H9 (cell line): ENCODE data around the gene SLC12A5. TPM values are rescaled to one million over a fixed set of nuclear protein-coding genes. Genes with fewer than 3 reads are reported as not detected.

Experiments used
- DNase-seq: peaks from one replicate; pipeline ENCODE4 v3.0.0-alpha.2; 2017
- H2AFZ ChIP-seq: one replicate; pipeline ENCODE4 v1.6.1; 2013; ENCODE audit warnings: mild to moderate bottlenecking, low read length, control low read depth, moderate library complexity
- H2AK5ac ChIP-seq: 2 replicates; pipeline ENCODE4 v1.6.1; 2013; ENCODE audit warnings: low read length, control low read depth, mixed read lengths; ENCODE audit not compliant: insufficient read length
- H2BK120ac ChIP-seq: one replicate; pipeline ENCODE4 v1.6.1; 2013; ENCODE audit warnings: low read depth, mild to moderate bottlenecking, low read length, control low read depth, inconsistent platforms; ENCODE audit not compliant: poor library complexity, severe bottlenecking
- H2BK12ac ChIP-seq: 2 replicates; pipeline ENCODE4 v1.6.1; 2013; ENCODE audit warnings: low read length, control low read depth, mixed read lengths, low read depth; ENCODE audit not compliant: insufficient read length
- H2BK15ac ChIP-seq: 2 replicates; pipeline ENCODE4 v1.6.1; 2013; ENCODE audit warnings: low read depth, low read length, control low read depth
- H2BK20ac ChIP-seq: one replicate; pipeline ENCODE4 v1.6.1; 2013; ENCODE audit warnings: low read depth, mild to moderate bottlenecking, low read length, control low read depth, inconsistent platforms; ENCODE audit not compliant: poor library complexity, severe bottlenecking
- H2BK5ac ChIP-seq: 2 replicates; pipeline ENCODE4 v1.6.1; 2013; ENCODE audit warnings: low read length, control low read depth, mixed read lengths; ENCODE audit not compliant: insufficient read length
- H3K14ac ChIP-seq: 2 replicates; pipeline ENCODE4 v1.6.1; 2013; ENCODE audit warnings: low read length, control low read depth; ENCODE audit not compliant: insufficient read depth
- H3K18ac ChIP-seq: 2 replicates; pipeline ENCODE4 v1.6.1; 2013; ENCODE audit warnings: low read depth, mild to moderate bottlenecking, mixed read lengths, low read length, control low read depth; ENCODE audit not compliant: insufficient read length
- H3K23ac ChIP-seq: 2 replicates; pipeline ENCODE4 v1.6.1; 2013; ENCODE audit warnings: low read length, control low read depth, mixed read lengths, low read depth; ENCODE audit not compliant: insufficient read length
- H3K23me2 ChIP-seq: 2 replicates; pipeline ENCODE4 v1.6.1; 2013; ENCODE audit warnings: low read depth, mild to moderate bottlenecking, mixed read lengths, low read length, control low read depth; ENCODE audit not compliant: insufficient read length, poor library complexity, severe bottlenecking
- H3K27ac ChIP-seq: 2 replicates; pipeline ENCODE4 v1.5.1; 2013; ENCODE audit warnings: low read length, control low read depth, mixed read lengths, low read depth; ENCODE audit not compliant: insufficient read length
- H3K27me3 ChIP-seq: 2 replicates; pipeline ENCODE4 v1.6.1; 2013; ENCODE audit warnings: low read length, control low read depth, inconsistent platforms; ENCODE audit not compliant: insufficient read depth
- H3K4ac ChIP-seq: 2 replicates; pipeline ENCODE4 v1.6.1; 2013; ENCODE audit warnings: low read depth, mild to moderate bottlenecking, control low read depth, inconsistent platforms, low read length, moderate library complexity
- H3K4me1 ChIP-seq: 2 replicates; pipeline ENCODE4 v1.6.1; 2013; ENCODE audit warnings: low read length, control low read depth, inconsistent platforms; ENCODE audit not compliant: insufficient read depth
- H3K4me2 ChIP-seq: 2 replicates; pipeline ENCODE4 v1.6.1; 2013; ENCODE audit warnings: low read length, control low read depth, mixed read lengths; ENCODE audit not compliant: insufficient read length, insufficient read depth
- H3K56ac ChIP-seq: 2 replicates; pipeline ENCODE4 v1.6.1; 2013; ENCODE audit warnings: low read depth, mild to moderate bottlenecking, mixed read lengths, low read length, control low read depth; ENCODE audit not compliant: insufficient read length
- H3K79me1 ChIP-seq: 2 replicates; pipeline ENCODE4 v1.6.1; 2013; ENCODE audit warnings: low read depth, mild to moderate bottlenecking, moderate library complexity, low read length, control low read depth, inconsistent platforms; ENCODE audit not compliant: insufficient read depth, poor library complexity, severe bottlenecking
- H3K79me2 ChIP-seq: 2 replicates; pipeline ENCODE4 v1.6.1; 2013; ENCODE audit warnings: low read length, control low read depth, inconsistent platforms; ENCODE audit not compliant: insufficient read depth
- H3K9ac ChIP-seq: 2 replicates; pipeline ENCODE4 v1.6.1; 2013; ENCODE audit warnings: low read length, control low read depth, mixed read lengths; ENCODE audit not compliant: insufficient read length; ENCODE audit errors: extremely low read depth
- H3K9me3 ChIP-seq: one replicate; pipeline ENCODE4 v1.6.1; 2013; ENCODE audit warnings: low read depth, low read length, inconsistent platforms; ENCODE audit not compliant: control insufficient read depth
- H3T11ph ChIP-seq: one replicate; pipeline ENCODE4 v1.6.1; 2013; ENCODE audit warnings: mild to moderate bottlenecking, low read length, control low read depth, inconsistent platforms
- H4K20me1 ChIP-seq: one replicate; pipeline ENCODE4 v1.6.1; 2013; ENCODE audit not compliant: control insufficient read depth, insufficient read length, insufficient read depth
- H4K5ac ChIP-seq: 2 replicates; pipeline ENCODE4 v1.6.1; 2013; ENCODE audit warnings: low read depth, mild to moderate bottlenecking, mixed read lengths, low read length, control low read depth; ENCODE audit not compliant: insufficient read length
- H4K8ac ChIP-seq: replicated peaks from 2 replicates; pipeline ENCODE4 v1.6.1; 2013; ENCODE audit warnings: low read length, control low read depth, mixed read lengths, low read depth; ENCODE audit not compliant: insufficient read length
- H4K91ac ChIP-seq: 2 replicates; pipeline ENCODE4 v1.6.1; 2013; ENCODE audit warnings: low read depth, mild to moderate bottlenecking, moderate library complexity, mixed read lengths, low read length, control low read depth; ENCODE audit not compliant: insufficient read length
- H3K27ac Mint-ChIP-seq, 3 experiments: 2 replicates in 2 of 3; 3 replicates in 1 of 3; pipeline ENCODE4 v1.8.0; 2020 to 2021; ENCODE audit warnings: mixed read lengths in 3 of 3, mild to moderate bottlenecking in 1 of 3, moderate library complexity in 1 of 3
- H3K27me3 Mint-ChIP-seq: 2 replicates; pipeline ENCODE4 v1.8.0; 2021; ENCODE audit warnings: low read depth, mild to moderate bottlenecking, moderate library complexity, mixed read lengths
- H3K36me3 Mint-ChIP-seq, 3 experiments: 2 replicates in 2 of 3; 3 replicates in 1 of 3; pipeline ENCODE4 v1.8.0; 2020 to 2021; ENCODE audit warnings: low read depth in 3 of 3, mixed read lengths in 3 of 3; ENCODE audit not compliant: insufficient read depth in 1 of 3
- H3K4me1 Mint-ChIP-seq, 2 experiments: 2 replicates each; pipeline ENCODE4 v1.8.0; 2020; ENCODE audit warnings: mixed read lengths in 2 of 2
- H3K4me3 Mint-ChIP-seq, 2 experiments: 2 replicates in 1 of 2; 3 replicates in 1 of 2; pipeline ENCODE4 v1.8.0; 2020 to 2021; ENCODE audit warnings: mild to moderate bottlenecking in 2 of 2, mixed read lengths in 2 of 2, moderate library complexity in 1 of 2
- H3K9me3 Mint-ChIP-seq, 2 experiments: 2 replicates in 1 of 2; 3 replicates in 1 of 2; pipeline ENCODE4 v1.8.0; 2020; ENCODE audit warnings: mild to moderate bottlenecking in 2 of 2, mixed read lengths in 2 of 2, moderate library complexity in 1 of 2
- WGBS: extraction: QIAGEN DNeasy Blood & Tissue Kit; methylation state at CpG from one replicate; pipeline ENCODE4 v1.1.7; 2013; ENCODE audit warnings: missing lambda C conversion rate, low lambda C conversion rate, mixed read lengths; ENCODE audit not compliant: insufficient read length; ENCODE audit errors: extremely low coverage; 5-methylcytosine and 5-hydroxymethylcytosine counted together
- total RNA-seq: library from RNA; stranded (reverse); gene quantifications from 2 replicates; pipeline ENCODE4 v1.2.1, GENCODE V29; 2021
- TF ChIP-seq, protein P1 (sequence below): fragments of 200-600 bp; sonication (generic); conservative IDR thresholded peaks from 3 replicates; pipeline ENCODE4 v1.8.0; 2021; ENCODE audit warnings: antibody characterized with exemption, mild to moderate bottlenecking

The SLC12A5 gene
- total RNA-seq, 1 experiment from 2014 or later, result 8.7 TPM

DNA sequence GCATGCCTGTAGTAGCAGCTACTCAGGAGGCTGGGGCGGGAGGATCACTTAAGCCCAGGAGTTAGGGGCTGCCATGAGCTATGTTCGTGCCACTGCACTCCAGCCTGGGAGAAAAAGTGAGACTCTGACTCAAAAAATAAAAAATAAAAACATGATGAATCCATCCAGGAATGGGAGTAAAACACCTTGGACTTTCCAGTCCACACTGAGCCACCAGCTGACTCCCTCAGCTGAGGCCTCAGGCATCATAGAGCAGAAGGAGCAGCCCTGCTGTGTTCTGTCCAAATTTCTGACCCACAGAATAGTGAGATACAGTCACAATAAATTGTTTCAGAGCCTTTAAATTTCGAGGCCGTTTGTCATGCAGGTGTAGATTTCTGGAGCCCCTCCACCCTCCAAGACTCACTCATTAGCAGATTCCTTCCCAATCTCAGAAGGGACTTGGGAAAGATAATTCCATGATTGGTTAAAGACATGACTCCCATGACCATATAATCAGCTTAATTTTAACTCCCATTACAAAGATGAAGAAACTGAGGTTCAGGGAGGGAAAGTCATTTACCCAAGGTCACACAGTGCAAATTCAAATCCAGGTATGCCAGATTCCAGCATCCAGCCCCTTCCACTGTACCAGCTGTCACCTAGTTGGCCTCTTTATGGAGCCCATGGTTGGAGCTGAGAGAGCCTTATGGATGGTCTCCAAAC is 29.3 kb upstream of the SLC12A5 start:
- Mint-ChIP-seq H3K9me3 (no peaks in the 10 kb centered on the region), H3K36me3 (no peaks in the 10 kb centered on the region), H3K27ac (no peak overlapping the region), H3K27me3 (no peaks in the 10 kb centered on the region; the same call in 1 of the 2 replicates), H3K4me3 (no peak overlapping the region), H3K4me1 (peaks cover 29 to 39% of the 10 kb centered on the region in 2 experiments)
- H4K91ac ChIP-seq, result no peak overlapping the region
- no peak overlapping the region for H3K4me2 ChIP-seq
- no peak overlapping the region for H4K5ac ChIP-seq
- H3K23ac ChIP-seq, result no peak overlapping the region
- no peak overlapping the region for H2BK120ac ChIP-seq
- H3K14ac ChIP-seq, result no peak overlapping the region
- H3K18ac ChIP-seq, result no peak overlapping the region
- peaks cover 3% of the 10 kb centered on the region; the same call in 1 of the 2 replicates for H3K4me1 ChIP-seq
- no peak overlapping the region for H4K8ac ChIP-seq
- H4K20me1 ChIP-seq, result no peaks in the 10 kb centered on the region
- H2BK15ac ChIP-seq, result no peak overlapping the region
- H3K79me2 ChIP-seq, result no peaks in the 10 kb centered on the region
- H2BK12ac ChIP-seq, result no peak overlapping the region
- H3K23me2 ChIP-seq, result no peaks in the 10 kb centered on the region
- no peak overlapping the region for H3K9ac ChIP-seq
- H3K56ac ChIP-seq, result no peak overlapping the region
- no peak for DNase-seq
- H3K9me3 ChIP-seq, result no peaks in the 10 kb centered on the region
- H3K27me3 ChIP-seq, result no peaks in the 10 kb centered on the region
- H2BK5ac ChIP-seq, result no peak overlapping the region
- no peak overlapping the region for H3T11ph ChIP-seq
- no peak overlapping the region for H2AK5ac ChIP-seq
- H2BK20ac ChIP-seq, result no peak overlapping the region
- no peak overlapping the region for H3K4ac ChIP-seq
- H2AFZ ChIP-seq, result no peak overlapping the region
- WGBS, result no CpG with 5 or more reads among the region's 4 CpGs
- TF ChIP-seq, protein P1, sequence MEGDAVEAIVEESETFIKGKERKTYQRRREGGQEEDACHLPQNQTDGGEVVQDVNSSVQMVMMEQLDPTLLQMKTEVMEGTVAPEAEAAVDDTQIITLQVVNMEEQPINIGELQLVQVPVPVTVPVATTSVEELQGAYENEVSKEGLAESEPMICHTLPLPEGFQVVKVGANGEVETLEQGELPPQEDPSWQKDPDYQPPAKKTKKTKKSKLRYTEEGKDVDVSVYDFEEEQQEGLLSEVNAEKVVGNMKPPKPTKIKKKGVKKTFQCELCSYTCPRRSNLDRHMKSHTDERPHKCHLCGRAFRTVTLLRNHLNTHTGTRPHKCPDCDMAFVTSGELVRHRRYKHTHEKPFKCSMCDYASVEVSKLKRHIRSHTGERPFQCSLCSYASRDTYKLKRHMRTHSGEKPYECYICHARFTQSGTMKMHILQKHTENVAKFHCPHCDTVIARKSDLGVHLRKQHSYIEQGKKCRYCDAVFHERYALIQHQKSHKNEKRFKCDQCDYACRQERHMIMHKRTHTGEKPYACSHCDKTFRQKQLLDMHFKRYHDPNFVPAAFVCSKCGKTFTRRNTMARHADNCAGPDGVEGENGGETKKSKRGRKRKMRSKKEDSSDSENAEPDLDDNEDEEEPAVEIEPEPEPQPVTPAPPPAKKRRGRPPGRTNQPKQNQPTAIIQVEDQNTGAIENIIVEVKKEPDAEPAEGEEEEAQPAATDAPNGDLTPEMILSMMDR, result no peak
- no peak overlapping the region for H3K27ac ChIP-seq
- no peaks in the 10 kb centered on the region for H3K79me1 ChIP-seq
